ENCODE measurements around the gene THEM5.
"Not testable (repeated sequence)": the region's sequence is repeated elsewhere in the genome, so short reads cannot be mapped to it uniquely, and the experiment has no call there.

Gene THEM5

DNA sequence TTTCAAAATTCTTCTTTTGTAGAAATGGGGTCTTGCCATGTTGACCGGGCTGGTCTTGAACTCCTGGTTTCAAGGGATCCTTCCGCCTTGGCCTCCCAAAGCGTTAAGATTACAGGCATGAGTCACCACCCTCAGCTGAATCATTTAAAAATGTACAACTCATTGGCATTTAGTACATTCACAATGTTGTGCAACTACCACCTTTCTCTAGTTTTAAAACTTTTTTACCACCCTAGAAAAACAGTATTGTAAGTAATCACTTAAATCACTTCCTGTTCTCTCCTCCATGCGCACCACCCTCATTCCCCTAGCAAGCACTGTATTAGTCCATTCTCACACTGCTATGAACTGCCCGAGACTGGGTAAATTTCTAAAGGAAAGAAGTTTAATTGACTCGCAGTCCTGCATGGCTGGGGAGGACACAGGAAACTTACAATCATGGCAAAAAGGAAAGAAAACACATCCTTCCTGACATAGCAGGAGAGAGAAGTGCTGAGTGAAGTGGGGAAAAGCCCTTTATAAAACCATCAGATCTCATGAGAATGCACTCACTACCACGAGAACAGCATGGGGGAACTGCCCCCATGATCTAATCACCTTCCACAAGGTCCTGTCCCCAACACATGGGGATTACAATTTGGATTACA lies 14.4 kb upstream of the THEM5 start:
- DNase-seq (ENCODE audit: low read depth in 1 of 2, low spot score in 1 of 2), result no peak

DNA sequence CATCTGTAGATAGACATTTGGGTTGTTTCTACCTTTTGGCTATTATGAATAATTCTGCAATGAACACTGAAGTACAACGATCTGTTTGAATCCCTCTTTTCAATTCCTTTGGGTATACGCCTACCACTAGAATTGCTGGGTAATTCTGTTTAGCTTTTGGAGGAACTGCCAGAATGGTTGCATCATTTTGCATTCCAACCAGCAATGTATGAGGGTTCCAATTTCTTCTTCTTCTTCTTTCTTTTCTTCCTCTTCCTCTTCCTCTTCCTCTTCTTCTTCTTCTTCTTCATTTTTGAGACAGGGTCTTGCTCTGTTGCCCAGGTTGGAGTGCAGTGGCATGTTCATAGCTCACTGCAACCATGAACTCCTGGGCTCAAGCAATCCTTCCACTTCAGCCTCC lies 13.8 kb upstream of the THEM5 start:
- DNase-seq (ENCODE audit: low read depth in 1 of 2, low spot score in 1 of 2), result no peak

DNA sequence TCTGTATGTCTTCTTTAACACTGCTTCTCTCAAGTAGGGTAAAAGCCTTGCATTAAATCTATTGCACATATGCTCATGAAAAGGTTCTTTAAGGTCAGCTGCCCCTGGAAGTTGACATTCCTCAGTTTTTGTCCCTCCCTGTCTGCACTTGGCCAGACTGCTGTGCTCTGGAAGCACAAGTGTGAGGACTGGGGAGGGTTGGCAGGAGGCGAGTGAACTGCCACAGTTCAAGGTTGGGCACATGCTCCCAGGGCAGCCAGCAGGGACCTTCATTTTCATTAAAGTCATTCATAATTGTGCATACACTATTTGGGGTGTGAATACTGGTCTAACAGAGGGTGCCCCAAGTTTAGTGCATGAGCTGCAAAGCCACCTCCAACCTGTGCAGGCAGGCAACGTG lies 10.9 kb upstream of the THEM5 start:
- DNase-seq (ENCODE audit: low read depth in 1 of 2, low spot score in 1 of 2), result no peak

DNA sequence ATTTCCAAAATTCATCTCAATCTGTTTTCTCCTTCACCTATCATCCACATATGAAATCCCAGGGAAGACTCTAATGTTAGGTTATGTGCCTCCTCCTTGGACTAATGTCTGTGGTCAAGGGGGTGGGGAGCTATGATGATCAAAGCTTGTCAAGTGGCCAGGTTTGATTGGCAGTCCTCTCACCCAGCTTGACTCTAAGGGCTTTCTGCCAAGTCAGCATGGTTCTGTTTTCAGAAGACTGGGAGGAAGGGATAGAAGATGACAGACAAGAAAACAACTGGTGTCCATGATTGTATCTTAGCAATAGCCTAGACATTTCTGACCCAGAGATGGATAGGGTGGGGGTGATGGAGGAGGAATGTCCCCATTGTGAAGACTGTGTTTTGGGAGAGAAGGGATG lies 9.1 kb upstream of the THEM5 start:
- no peak for DNase-seq (ENCODE audit: low read depth in 1 of 2, low spot score in 1 of 2)

DNA sequence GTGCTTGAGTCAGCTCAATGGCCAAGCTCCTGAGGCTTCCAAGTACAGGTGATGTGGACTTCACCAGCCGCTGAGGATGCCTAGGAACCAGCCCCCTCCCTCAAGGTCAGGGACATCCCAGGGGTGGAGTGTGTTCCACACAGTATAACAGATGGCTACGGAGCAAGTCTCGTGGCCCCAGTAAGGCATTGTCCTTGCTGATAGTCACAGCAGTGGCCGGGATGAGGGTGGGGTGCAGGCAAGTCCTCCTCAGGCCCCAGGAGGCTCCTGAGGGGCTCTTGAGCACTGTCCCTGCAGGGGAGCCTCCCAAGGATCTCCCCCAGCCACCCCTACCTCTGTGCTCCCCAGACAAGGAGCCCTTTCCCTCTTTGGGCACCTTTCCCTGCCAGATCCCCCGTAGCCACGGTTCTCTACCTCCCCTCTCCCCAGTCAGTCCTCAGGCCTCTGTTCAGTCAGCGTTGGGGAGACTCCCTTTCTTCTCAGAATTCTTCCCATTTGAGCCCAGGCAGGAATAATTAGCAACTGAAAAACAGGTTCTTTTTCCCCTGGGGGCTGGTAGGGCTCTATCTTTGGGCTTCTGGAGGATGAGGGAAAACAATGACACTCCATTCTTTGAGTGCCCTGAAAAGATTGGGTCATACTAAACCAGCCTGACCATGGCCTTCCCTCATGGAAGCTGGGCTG lies 7.1 kb upstream of the THEM5 start:
- DNase-seq (ENCODE audit: low read depth in 1 of 2, low spot score in 1 of 2), result no peak

DNA sequence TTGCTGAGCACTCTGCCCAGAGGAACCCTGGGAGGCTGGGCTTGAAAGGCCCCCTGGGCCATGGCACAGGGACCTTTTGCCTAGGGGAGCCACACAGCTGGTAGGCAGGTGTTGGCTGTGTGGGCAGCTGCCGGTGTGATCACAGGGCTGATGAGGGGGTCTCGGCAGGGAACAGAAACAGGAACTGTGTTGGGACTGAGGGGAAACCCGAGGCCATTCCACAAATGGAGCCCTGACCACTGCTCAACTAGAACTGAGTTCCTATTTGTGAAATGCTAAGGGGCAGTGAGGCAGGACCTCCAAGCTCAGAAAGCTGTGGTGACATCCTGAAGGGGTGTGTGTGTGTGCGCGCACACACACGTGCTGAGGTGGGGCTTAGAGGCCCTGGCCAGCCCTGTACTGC lies 6.4 kb upstream of the THEM5 start:
- DNase-seq (ENCODE audit: low read depth in 1 of 2, low spot score in 1 of 2), result no peak

DNA sequence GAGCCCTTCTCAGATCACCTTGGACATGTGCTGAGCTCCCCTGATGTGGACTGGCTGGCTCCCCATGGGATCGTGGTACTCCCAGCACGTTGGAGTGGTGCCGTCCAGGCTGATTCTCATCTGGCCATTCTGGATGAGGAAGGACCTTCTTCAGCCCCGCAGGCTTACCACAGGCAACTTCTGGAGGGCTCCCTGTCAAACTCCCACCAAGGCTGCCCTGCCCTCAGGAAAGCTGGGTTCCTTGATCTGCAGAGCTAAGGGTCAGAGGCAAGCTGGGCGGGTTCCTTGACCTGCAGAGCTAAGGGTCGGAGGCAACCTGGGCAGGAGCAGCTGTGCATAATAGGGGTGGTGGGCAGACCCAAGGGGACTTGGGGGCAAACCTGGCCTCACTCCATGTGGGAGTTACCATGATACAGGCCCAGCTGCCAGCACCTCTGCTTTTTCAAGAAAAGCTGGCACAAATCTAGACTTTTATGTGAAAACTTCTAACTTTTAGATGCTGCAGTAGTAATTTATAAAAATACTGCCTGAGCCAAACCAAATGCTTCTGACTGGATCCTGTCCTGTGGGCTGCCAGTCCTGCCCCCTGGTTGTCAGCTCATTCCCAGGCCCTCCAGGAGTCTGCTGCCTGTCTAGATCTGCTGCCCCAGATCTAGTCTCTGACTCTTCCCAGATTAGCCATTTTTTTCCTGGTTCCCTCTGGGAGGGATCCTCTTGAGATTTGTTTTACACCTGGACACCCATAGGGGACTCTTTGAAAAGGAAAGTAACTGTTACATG lies 5.6 kb upstream of the THEM5 start:
- DNase-seq (ENCODE audit: low read depth in 1 of 2, low spot score in 1 of 2), result no peak

DNA sequence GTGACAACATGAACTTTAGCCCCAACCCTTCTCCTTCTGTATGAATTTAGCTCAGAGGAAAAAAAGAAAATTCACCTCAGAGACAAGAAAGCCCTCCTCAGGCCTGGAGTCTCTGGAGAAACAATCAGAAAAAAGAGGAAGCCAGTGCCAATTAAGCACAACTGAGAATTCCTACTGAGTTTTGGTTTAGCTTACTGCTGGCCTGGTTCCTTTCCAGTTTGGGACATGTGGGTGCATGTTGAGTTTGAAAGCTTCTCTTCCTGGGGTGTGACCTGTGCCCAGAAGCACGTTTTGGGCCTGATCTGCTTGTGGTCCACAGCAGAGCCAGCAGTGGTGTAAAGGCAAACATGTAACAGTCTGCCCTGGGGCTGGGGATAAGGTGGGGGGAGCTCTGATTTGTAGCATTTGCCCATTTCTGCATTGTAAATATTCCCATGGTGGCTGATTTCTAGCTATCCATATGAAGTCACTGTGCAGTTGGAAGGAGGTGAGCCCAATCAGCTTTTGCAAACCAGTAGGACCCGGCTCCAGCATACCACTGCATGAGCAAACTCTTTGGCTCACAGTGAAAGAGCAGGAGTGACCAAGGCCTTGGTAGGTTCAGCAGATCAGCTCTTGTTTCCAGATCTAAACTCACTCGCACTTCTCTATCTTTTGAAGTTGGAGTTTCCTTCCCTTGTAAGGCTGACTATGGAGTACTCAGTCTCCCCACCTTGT lies 4.7 kb upstream of the THEM5 start:
- DNase-seq (ENCODE audit: low read depth in 1 of 2, low spot score in 1 of 2), result no peak

DNA sequence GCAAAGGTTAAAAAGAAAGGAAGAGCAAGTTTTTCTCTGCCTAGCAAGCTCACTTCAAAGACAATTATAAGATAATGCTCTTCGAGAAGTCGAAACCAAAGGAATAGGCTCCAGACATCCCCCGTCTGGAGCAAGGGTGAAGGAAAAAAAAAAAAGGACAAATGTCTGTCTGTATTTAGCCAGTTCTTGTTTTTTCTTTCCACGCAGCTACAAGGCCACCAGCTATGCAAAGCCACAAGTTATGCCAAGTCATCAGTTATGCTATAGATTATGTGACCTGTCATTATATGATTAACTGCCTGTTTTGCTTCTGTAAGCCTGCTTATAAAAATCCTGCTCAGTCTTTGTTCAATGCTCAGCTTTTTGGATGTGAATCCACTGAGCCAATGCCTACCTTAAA lies 2.4 kb upstream of the THEM5 start:
- no peak for DNase-seq (ENCODE audit: low read depth in 1 of 2, low spot score in 1 of 2)

DNA sequence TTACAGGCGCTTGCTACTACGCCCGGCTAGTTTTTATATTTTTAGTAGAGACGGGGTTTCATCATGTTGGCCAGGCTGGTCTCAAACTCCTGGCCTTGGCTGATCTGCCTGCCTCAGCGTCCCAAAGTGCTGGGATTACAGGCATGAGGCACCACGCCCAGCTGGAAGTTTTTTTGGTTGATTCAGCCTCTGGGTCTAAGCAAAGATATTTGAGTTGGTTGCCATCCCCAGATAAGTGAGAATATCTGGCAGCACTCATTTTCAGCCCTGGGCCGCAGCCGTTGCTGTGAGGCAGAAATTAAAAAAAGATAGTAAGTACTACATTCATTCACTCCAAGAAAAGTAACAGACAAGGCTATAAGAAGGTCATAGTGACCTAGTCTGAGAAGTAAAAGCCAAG lies 2.0 kb upstream of the THEM5 start:
- DNase-seq (ENCODE audit: low read depth in 1 of 2, low spot score in 1 of 2), result not testable (repeated sequence)

DNA sequence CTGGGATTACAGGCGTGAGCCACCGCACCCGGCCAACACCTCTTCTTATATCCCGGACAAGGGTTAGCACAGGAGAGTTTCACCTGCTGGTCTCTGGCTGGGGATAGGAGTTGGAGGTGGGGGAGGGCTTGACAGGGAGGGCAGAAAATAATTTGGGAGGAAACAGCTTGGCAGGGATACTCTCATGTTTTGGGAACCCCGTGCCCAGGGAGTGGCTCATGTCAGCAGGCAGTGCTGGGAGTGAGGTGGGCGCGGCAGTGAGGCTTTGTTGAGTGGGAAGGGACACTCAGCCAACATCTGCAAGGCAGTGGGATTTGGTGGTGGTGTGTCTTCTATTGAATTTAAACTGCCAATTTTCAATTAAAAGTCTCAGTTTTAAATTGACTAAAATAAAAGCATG lies 1.1 kb upstream of the THEM5 start:
- no peak for DNase-seq (ENCODE audit: low read depth in 1 of 2, low spot score in 1 of 2)

DNA sequence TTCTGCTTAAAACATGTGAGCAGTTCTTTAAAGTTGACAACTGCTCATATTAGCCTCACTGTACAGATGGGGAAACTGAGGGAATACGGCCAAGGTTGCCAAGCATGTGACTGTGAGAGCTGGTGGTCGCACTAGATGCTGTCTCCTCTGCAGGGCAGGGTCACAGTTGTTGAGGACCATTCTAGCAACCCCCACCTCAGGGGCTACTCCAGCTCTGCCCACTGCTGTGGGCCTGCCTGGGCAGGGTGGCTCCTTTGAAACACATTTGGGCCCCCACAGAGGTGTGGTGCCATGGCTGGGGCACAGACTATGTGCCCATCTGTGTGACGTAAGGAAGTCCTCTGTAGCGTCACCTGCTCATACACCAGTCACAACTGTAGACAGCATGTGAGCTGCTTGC lies 779 bp downstream of the THEM5 start:
- no peak for DNase-seq (ENCODE audit: low read depth in 1 of 2, low spot score in 1 of 2)

DNA sequence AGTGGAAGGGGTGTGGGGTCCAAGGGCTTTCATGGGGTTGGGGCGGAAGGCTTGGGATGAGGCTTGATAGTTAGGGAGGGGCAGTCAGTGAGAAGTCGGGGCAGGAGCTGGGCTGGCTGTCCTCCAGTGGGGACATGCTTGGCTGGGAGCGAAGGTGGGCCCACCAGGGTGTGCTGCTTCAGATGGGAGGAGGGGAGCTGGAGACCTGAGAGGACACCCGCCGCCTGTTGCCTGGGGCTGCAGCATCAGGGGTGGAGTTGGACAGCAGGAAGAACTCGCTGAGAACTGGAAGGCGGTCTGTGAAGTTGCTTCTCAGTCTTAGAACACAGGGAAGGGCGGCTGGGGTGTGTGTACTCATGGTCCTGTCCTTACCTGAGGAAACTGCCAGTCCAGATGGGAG lies 1.6 kb downstream of the THEM5 start:
- DNase-seq (ENCODE audit: low read depth in 1 of 2, low spot score in 1 of 2), result no peak

DNA sequence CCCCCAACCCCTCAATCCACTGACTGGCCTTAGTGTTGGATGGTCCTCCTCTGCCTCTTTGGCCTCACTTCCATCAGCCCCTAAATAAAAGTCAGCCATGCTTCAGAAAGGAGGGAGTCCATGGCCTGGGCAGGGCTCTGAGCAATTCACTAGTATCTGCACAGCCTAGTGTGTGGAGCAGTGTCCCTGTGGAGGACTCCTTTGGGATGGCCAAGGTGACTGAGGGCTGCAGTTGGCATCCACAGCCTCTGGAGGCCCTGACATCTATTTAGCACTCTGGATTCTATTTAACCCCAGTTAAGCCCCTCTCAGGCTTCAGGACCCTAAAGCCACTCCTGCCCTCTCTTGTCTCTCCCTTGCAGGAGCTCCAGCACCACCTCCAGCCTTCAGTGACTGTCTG lies 3.6 kb downstream of the THEM5 start:
- no peak for DNase-seq (ENCODE audit: low read depth in 1 of 2, low spot score in 1 of 2)

DNA sequence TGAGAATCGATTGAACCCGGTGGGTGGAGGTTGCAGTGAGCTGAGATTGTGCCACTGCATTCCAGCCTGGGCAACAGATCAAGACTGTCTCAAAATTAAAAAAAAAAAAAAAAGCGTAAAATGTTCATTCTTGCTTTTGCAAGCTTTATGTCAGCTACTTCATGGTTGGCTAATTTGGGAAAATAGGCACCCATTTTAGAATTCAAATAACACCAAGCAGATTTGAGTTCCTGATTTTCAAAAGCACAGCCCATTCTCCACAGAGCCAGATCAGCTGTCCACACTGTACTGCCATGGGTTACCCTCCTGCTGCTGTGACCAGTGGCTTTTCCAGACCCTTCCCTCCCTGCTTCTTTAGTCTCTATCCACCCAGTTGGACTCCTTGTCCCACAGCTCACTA lies 4.4 kb downstream of the THEM5 start:
- no peak for DNase-seq (ENCODE audit: low read depth in 1 of 2, low spot score in 1 of 2)

DNA sequence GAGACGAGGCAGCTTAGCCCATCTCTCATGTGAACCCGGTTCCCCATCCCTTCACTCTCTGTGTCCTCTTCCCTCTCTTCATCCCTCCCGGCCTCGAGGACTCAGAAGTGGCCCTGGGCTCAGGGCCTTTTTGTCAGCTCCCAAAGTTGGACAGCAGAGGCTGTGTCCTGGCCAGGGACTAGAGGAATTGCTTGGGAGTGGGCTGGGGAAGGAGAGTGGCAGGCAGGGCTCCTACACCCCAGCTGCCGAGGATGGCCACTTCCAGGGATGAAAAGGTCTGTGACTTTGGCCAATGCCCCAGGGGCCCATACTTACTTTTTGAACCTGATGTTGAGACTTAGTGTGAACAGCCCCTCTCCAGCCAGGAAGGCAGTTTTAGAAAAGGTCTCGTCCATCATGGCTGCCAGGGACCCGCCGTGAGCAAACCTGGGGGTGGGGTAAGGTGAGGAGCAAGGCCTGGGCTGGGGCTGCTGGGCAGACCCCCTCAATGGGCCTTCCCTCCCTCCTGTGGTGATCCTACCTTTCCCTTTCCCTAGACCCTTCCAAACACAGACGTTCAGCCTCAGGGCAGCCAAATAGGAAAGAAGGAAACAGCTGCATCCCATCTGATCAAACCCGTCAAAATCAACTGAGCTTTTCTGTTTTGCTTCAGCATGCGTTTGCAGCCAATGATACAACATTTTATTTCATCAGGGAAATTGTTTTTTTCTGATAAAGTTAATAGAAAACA lies 5.5 kb downstream of the THEM5 start:
- no peak for DNase-seq (ENCODE audit: low read depth in 1 of 2, low spot score in 1 of 2)

DNA sequence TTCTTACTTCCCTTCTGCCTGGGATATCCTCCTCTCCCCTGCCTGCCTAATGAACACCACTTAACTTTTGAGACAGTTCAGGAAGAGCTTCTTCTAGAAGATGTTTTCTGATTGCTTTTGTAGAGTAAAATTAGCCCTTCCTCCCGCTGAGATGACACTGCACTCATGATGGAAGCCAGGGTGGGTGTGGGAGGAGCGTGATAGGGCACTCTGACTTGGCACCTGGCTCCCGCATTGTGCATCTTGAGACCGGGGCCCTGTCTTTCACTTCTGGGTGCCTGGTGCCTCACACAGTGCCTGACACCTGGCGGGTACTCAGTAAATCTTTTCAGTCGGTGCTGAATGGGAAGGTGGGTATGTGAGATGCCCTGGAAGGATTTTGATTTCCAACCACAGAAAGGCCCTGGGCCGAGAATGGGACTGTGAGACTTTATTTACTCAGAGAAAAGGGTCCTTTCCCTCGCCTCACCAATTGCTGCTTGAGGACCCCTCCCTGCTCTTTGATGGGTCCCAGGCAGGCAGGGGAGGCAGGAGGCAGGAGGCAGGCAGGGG lies 6.8 kb downstream of the THEM5 start:
- no peak for DNase-seq (ENCODE audit: low read depth in 1 of 2, low spot score in 1 of 2)

DNA sequence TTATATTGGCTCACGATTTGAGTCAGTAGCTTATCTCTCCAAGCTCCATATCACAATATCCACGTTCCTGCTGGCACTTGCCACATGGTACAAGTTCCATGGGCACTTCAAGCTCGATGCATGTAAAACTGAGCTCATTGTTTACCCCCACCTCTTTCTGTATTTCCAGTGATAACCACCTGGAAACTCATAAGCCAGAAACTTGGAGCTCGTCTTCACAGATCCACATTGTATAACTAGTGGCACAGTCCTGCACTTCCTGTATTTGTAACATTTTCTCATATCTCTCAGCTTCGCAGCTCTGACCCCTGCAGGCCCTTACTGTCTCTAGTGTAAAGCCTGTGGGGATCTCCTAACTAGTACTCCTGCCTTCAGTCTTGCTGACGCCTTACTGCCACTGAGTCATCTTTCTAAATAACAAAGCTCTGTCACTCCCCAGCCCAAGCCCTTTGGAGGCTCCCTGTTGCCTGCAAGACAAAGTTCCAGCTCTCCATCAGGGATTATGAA lies 7.4 kb downstream of the THEM5 start:
- DNase-seq (ENCODE audit: low read depth in 1 of 2, low spot score in 1 of 2), result no peak

DNA sequence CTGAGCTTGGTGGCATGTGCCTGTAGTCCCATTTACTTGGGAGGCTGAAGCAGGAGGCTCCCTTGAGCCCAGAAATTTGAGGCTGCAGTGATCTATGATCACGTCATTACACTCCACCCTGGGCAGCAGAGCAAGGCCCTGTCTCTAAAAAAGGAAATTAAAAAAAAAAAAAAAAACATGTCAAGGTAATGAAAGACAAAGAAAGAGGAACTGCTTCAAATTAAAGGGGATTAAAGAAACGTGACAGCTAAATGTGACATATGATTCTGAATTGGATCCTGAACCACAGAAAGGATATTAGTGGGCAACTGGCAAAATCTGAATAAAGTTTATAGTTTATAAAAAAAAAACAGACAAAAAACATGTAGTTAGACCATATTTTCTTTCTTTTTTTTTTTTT lies 10.1 kb downstream of the THEM5 start:
- no peak for DNase-seq (ENCODE audit: low read depth in 1 of 2, low spot score in 1 of 2)

DNA sequence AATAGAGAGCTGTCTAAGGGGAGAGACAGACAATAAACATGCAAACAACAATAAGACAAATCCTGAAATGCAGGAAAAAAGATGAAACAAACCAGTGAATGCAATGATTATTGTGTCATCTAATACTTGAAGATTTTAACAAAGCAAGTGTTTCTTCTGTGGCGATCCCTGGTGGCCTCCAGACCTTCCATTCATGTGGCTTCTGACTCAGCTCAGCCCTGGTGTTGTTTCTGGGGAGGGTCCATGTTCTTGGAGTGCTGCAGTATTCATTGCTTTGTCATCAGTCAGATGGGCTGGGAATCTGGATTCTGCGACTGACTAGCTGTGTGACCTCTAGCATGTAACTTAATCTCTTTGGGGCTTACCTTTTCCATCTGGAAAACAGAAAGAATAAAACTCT lies 12.4 kb downstream of the THEM5 start:
- DNase-seq (ENCODE audit: low read depth in 1 of 2, low spot score in 1 of 2), result no peak

DNA sequence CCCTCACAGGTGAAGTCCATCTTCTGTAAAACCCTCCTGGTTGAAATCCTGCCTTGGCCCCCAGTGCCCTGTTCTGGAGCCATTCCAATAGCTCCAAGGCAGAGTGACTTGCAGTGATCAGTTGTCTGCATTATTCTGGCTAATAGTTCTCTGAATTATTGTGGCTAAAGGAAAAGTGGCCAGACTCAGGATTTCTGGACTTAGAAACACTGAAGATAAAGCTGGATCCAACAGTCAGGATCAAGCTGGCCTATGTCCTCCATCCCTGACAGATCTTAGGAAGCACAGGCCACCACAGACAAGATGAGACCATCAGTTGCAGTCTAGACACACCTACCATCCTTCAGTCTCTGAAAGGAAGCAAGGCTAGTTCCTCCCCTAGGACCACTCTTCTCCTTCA lies 13.1 kb downstream of the THEM5 start:
- DNase-seq (ENCODE audit: low read depth in 1 of 2, low spot score in 1 of 2), result no peak

Measured in activated T-helper 1 cell treated with anti-CD3 and anti-CD28 coated beads, Interleukin-2, amount 50 U/mL, for 16 hours (primary cell).